Muscle of leg (tissue), 11 donors: ENCODE data around the gene TMEM43. TPM values are rescaled to one million over a fixed set of nuclear protein-coding genes. Genes with fewer than 3 reads are reported as not detected.

Experiments
- DNase-seq: peaks from one replicate; pipeline ENCODE4 v3.0.0; 2013
- H3K27ac ChIP-seq: one replicate; pipeline ENCODE4 v1.5.1; 2013; ENCODE audit warnings: mild to moderate bottlenecking, low read length, control low read depth
- H3K27me3 ChIP-seq: one replicate; pipeline ENCODE4 v1.6.1; 2013; ENCODE audit warnings: low read length; ENCODE audit not compliant: control insufficient read depth, insufficient read depth
- H3K36me3 ChIP-seq: one replicate; pipeline ENCODE4 v1.6.1; 2013; ENCODE audit warnings: low read length; ENCODE audit not compliant: control insufficient read depth, insufficient read depth
- H3K4me1 ChIP-seq: one replicate; pipeline ENCODE4 v1.6.1; 2013; ENCODE audit warnings: low read length; ENCODE audit not compliant: control insufficient read depth, insufficient read depth
- H3K4me3 ChIP-seq: one replicate; pipeline ENCODE4 v1.5.1; 2013; ENCODE audit warnings: low read length, control low read depth
- H3K9me3 ChIP-seq: replicated peaks from 2 replicates; pipeline ENCODE4 v1.6.1; 2013; ENCODE audit warnings: low read depth, low read length; ENCODE audit not compliant: control insufficient read depth
- WGBS: methylation state at CpG from one replicate; pipeline ENCODE4 v1.1.5; 2013; ENCODE audit warnings: missing lambda C conversion rate; ENCODE audit not compliant: insufficient coverage; 5-methylcytosine and 5-hydroxymethylcytosine counted together
- polyA plus RNA-seq, 8 donors: library from polyadenylated mRNA; unstranded; fragments of 120-200 nt; gene quantifications; one replicate each; pipeline versions ENCODE4 v1.2.1 to v1.2.3, GENCODE V29; 2013; ENCODE audit warnings: inconsistent platforms in 1 of 8, low replicate concordance in 1 of 8; ENCODE audit not compliant: insufficient read length in 8 of 8, insufficient read depth in 1 of 8
- total RNA-seq: library from RNA; stranded (reverse); fragments of 120-200 nt; gene quantifications from one replicate; pipeline ENCODE4 v1.2.4, GENCODE V29; 2013

Gene TMEM43
- total and polyA plus RNA-seq, 9 donors, result 43.7 to 69.7 (median 51.4) TPM

GRCh38 chr3:14128724-14129123, 3.9 kb downstream of the TMEM43 start:
- 100% methylated on average over 1 of the region's 5 CpGs for WGBS
- no peak for DNase-seq
- Histone ChIP-seq H3K27me3 (no peaks in the 10 kb centered on the region), H3K4me1 (peaks cover 16% of the 10 kb centered on the region), H3K9me3 (no peaks in the 10 kb centered on the region), H3K36me3 (peaks cover 65% of the 10 kb centered on the region), H3K27ac (no peak overlapping the region), H3K4me3 (no peak overlapping the region)

GRCh38 chr3:14129296-14129695, 4.4 kb downstream of the TMEM43 start:
- Histone ChIP-seq H3K36me3 (peaks cover 71% of the 10 kb centered on the region), H3K9me3 (no peaks in the 10 kb centered on the region), H3K27me3 (no peaks in the 10 kb centered on the region), H3K4me1 (peaks cover 13% of the 10 kb centered on the region), H3K4me3 (no peak overlapping the region), H3K27ac (no peak overlapping the region)
- no CpG with 5 or more reads among the region's 6 CpGs for WGBS
- no peak for DNase-seq

GRCh38 chr3:14130230-14130629, 5.4 kb downstream of the TMEM43 start:
- H3K4me3 ChIP-seq, result no peak overlapping the region
- H3K27me3 ChIP-seq, result no peaks in the 10 kb centered on the region
- H3K4me1 ChIP-seq, result peaks cover 13% of the 10 kb centered on the region
- 77% methylated on average over 2 of the region's 4 CpGs for WGBS
- H3K36me3 ChIP-seq, result peaks cover 80% of the 10 kb centered on the region
- DNase-seq, result no peak
- H3K9me3 ChIP-seq, result no peaks in the 10 kb centered on the region
- no peak overlapping the region for H3K27ac ChIP-seq

GRCh38 chr3:14130707-14131106, 5.9 kb downstream of the TMEM43 start:
- Histone ChIP-seq H3K27me3 (no peaks in the 10 kb centered on the region), H3K36me3 (peaks cover 85% of the 10 kb centered on the region), H3K9me3 (no peaks in the 10 kb centered on the region), H3K27ac (no peak overlapping the region), H3K4me3 (no peak overlapping the region), H3K4me1 (peaks cover 12% of the 10 kb centered on the region)
- DNase-seq, result no peak
- 94% methylated on average over 12 of the region's 12 CpGs for WGBS

GRCh38 chr3:14131134-14131533, 6.3 kb downstream of the TMEM43 start:
- H3K27me3 ChIP-seq, result no peaks in the 10 kb centered on the region
- whole genome bisulfite sequencing, result 76% methylated on average over 3 of the region's 5 CpGs
- peaks cover 9% of the 10 kb centered on the region for H3K4me1 ChIP-seq
- peaks cover 88% of the 10 kb centered on the region for H3K36me3 ChIP-seq
- DNase-seq, result no peak
- H3K4me3 ChIP-seq, result no peak overlapping the region
- H3K9me3 ChIP-seq, result no peaks in the 10 kb centered on the region
- H3K27ac ChIP-seq, result no peak overlapping the region

- DNase-seq, result no peak
- no peaks in the 10 kb centered on the region for H3K27me3 ChIP-seq
- H3K9me3 ChIP-seq, result no peaks in the 10 kb centered on the region
- H3K27ac ChIP-seq, result no peak overlapping the region
- H3K4me3 ChIP-seq, result no peak overlapping the region
- peaks cover 88% of the 10 kb centered on the region for H3K36me3 ChIP-seq
- H3K4me1 ChIP-seq, result peaks cover 10% of the 10 kb centered on the region
- 91% methylated on average over 8 of the region's 8 CpGs for WGBS
These were observed 7.3 kb downstream of the TMEM43 start for GRCh38 chr3:14132120-14132519.

- Histone ChIP-seq H3K4me3 (no peak overlapping the region), H3K9me3 (no peaks in the 10 kb centered on the region), H3K36me3 (peaks cover 91% of the 10 kb centered on the region), H3K4me1 (peaks cover 16% of the 10 kb centered on the region), H3K27ac (no peak overlapping the region), H3K27me3 (no peaks in the 10 kb centered on the region)
- 94% methylated on average over 3 of the region's 6 CpGs for WGBS
- DNase-seq, result no peak
These were observed 7.8 kb downstream of the TMEM43 start for GRCh38 chr3:14132689-14133088.

GRCh38 chr3:14133188-14133800, 8.4 kb downstream of the TMEM43 start:
- no peaks in the 10 kb centered on the region for H3K27me3 ChIP-seq
- no peaks in the 10 kb centered on the region for H3K9me3 ChIP-seq
- no peak for DNase-seq
- 94% methylated on average over 9 of the region's 10 CpGs for whole genome bisulfite sequencing
- H3K4me1 ChIP-seq, result peaks cover 22% of the 10 kb centered on the region
- no peak overlapping the region for H3K4me3 ChIP-seq
- peaks cover 90% of the 10 kb centered on the region for H3K36me3 ChIP-seq
- no peak overlapping the region for H3K27ac ChIP-seq

- peaks cover 26% of the 10 kb centered on the region for H3K4me1 ChIP-seq
- H3K27ac ChIP-seq, result no peak overlapping the region
- H3K9me3 ChIP-seq, result no peaks in the 10 kb centered on the region
- no peak for DNase-seq
- peaks cover 92% of the 10 kb centered on the region for H3K36me3 ChIP-seq
- no peaks in the 10 kb centered on the region for H3K27me3 ChIP-seq
- no peak overlapping the region for H3K4me3 ChIP-seq
- WGBS, result 100% methylated on average over 3 of the region's 5 CpGs
These were observed 9.0 kb downstream of the TMEM43 start for GRCh38 chr3:14133876-14134275.

- Histone ChIP-seq H3K27ac (no peak overlapping the region), H3K9me3 (no peaks in the 10 kb centered on the region), H3K27me3 (no peaks in the 10 kb centered on the region), H3K4me1 (peaks cover 26% of the 10 kb centered on the region), H3K4me3 (no peak overlapping the region), H3K36me3 (peaks cover 94% of the 10 kb centered on the region)
- WGBS, result 91% methylated on average over 6 of the region's 6 CpGs
- DNase-seq, result no peak
These were observed 9.4 kb downstream of the TMEM43 start for GRCh38 chr3:14134291-14134690.

GRCh38 chr3:14135581-14135980, 10.7 kb downstream of the TMEM43 start:
- H3K27ac ChIP-seq, result no peak overlapping the region
- H3K4me1 ChIP-seq, result peaks cover 26% of the 10 kb centered on the region
- no peak overlapping the region for H3K4me3 ChIP-seq
- peaks cover 95% of the 10 kb centered on the region for H3K36me3 ChIP-seq
- WGBS, result 100% methylated on average over 3 of the region's 11 CpGs
- DNase-seq, result no peak
- H3K9me3 ChIP-seq, result no peaks in the 10 kb centered on the region
- no peaks in the 10 kb centered on the region for H3K27me3 ChIP-seq
